A673 (cell line): ENCODE results near the gene RPL15. TPM values are rescaled to one million over a fixed set of nuclear protein-coding genes. Genes with fewer than 3 reads are reported as not detected.

ENCODE experiments used
- BruUV-seq: library from RNA; stranded (reverse); fragments of 400-500 nt; replicated peaks from 2 replicates; lab custom pipeline; 2021; lab: Mats Ljungman, UMichigan
- CTCF ChIA-PET: fragments of 300-600 bp; sonication (Branson Sonifier 250); formaldehyde crosslinking; loops from one replicate; lab custom pipeline; 2022; ENCODE audit warnings: antibody characterized with exemption; lab: Charles Lee
- POLR2A ChIA-PET: fragments of 300-600 bp; sonication (Branson Sonifier 250); formaldehyde crosslinking; loops from one replicate; lab custom pipeline; 2022; ENCODE audit warnings: antibody characterized with exemption; ENCODE audit not compliant: low non-redundant PET; lab: Charles Lee
- DNase-seq: peaks from one replicate; pipeline ENCODE4 v3.0.0-alpha.2; 2015; ENCODE audit warnings: low spot score
- H3K27ac ChIP-seq: fragments of 200-600 bp; sonication (generic); 2 replicates; pipeline ENCODE4 v1.5.1; 2016; ENCODE audit warnings: mixed run types, low read depth, mild to moderate bottlenecking, mixed read lengths, antibody characterized with exemption, low read length; ENCODE audit not compliant: poor library complexity, severe bottlenecking
- H3K27me3 ChIP-seq: fragments of 200-600 bp; sonication (generic); replicated peaks from 2 replicates; pipeline ENCODE4 v1.6.1; 2017; ENCODE audit warnings: mixed run types, low read depth, mild to moderate bottlenecking, mixed read lengths, antibody characterized with exemption, low read length; ENCODE audit not compliant: insufficient read depth, poor library complexity
- H3K36me3 ChIP-seq: fragments of 200-600 bp; sonication (generic); 2 replicates; pipeline ENCODE4 v1.6.1; 2016; ENCODE audit warnings: mixed run types, mild to moderate bottlenecking, mixed read lengths, antibody characterized with exemption, low read length; ENCODE audit not compliant: insufficient read depth, poor library complexity, severe bottlenecking
- H3K4me1 ChIP-seq: fragments of 200-600 bp; sonication (generic); 2 replicates; pipeline ENCODE4 v1.6.1; 2017; ENCODE audit warnings: mixed run types, mild to moderate bottlenecking, mixed read lengths, antibody characterized with exemption, low read length; ENCODE audit not compliant: insufficient read depth, poor library complexity, severe bottlenecking
- H3K4me3 ChIP-seq: fragments of 200-600 bp; sonication (generic); 2 replicates; pipeline ENCODE4 v1.5.1; 2016; ENCODE audit warnings: low read depth, mixed run types, mild to moderate bottlenecking, mixed read lengths, low read length; ENCODE audit not compliant: poor library complexity, severe bottlenecking
- H3K9me3 ChIP-seq: fragments of 200-600 bp; sonication (generic); 2 replicates; pipeline ENCODE4 v1.6.1; 2016; ENCODE audit warnings: mixed run types, low read depth, mild to moderate bottlenecking, mixed read lengths, antibody characterized with exemption, low read length; ENCODE audit not compliant: poor library complexity, severe bottlenecking
- EZH2 ChIP-seq: fragments of 200-600 bp; sonication (generic); IDR thresholded peaks from 2 replicates; pipeline ENCODE4 v1.6.1; 2017; ENCODE audit warnings: borderline replicate concordance, low read depth, mild to moderate bottlenecking, mixed read lengths, antibody characterized with exemption, low read length; ENCODE audit not compliant: poor library complexity, severe bottlenecking
- intact Hi-C: fragments of 100-400 bp; cut with micrococcal nuclease; formaldehyde crosslinking; loops from one replicate; pipeline ENCODE4 v1.10.0; 2022; ENCODE audit not compliant: unreplicated experiment
- total RNA-seq: library from RNA; stranded (reverse); gene quantifications from 2 replicates; pipeline ENCODE4 v1.2.3, GENCODE V29; 2021
- TF ChIP-seq, protein P1 (sequence below): fragments of 300-800, 200-600 bp; sonication (generic); conservative IDR thresholded peaks from 2 replicates; pipeline ENCODE4 v1.5.1; 2017; ENCODE audit warnings: low read depth, mild to moderate bottlenecking, antibody characterized with exemption, low read length, moderate library complexity, mixed read lengths

Gene RPL15
- total RNA-seq, 1 experiment from 2014 or later: 1,939 TPM

DNA sequence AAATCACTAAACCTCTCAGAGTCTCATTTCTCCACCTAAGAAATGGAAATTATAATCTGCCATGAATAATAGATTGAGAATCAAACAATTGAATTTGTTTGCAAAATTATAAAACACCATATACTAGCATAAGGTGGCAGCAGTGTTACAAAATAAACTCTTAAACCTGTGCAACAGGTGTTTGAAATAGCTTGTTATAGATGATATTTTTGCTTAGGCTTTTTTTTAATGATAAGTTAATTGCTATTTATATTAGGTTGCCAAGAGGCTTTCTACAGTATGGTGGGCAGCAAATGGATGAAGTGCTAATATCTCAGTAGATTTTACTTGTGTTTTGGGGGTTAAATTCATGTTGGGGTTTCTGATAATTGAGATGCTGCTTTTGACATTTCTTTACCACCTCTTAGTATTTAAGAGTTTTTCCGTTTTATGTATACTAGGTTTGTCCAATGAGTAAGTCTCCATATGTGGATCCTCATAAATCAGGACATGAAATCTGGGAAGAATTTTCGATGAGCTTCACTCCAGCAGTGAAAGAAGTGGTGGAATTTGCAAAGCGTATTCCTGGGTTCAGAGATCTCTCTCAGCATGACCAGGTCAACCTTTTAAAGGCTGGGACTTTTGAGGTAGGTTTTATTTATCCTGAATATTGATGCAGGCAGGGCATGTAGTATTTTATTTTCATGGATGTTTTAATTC, 47.8 kb downstream of the RPL15 start:
- H3K27me3 ChIP-seq: no peaks in the 10 kb centered on the region
- H3K27ac ChIP-seq: no peak overlapping the region
- TF ChIP-seq, protein P1, sequence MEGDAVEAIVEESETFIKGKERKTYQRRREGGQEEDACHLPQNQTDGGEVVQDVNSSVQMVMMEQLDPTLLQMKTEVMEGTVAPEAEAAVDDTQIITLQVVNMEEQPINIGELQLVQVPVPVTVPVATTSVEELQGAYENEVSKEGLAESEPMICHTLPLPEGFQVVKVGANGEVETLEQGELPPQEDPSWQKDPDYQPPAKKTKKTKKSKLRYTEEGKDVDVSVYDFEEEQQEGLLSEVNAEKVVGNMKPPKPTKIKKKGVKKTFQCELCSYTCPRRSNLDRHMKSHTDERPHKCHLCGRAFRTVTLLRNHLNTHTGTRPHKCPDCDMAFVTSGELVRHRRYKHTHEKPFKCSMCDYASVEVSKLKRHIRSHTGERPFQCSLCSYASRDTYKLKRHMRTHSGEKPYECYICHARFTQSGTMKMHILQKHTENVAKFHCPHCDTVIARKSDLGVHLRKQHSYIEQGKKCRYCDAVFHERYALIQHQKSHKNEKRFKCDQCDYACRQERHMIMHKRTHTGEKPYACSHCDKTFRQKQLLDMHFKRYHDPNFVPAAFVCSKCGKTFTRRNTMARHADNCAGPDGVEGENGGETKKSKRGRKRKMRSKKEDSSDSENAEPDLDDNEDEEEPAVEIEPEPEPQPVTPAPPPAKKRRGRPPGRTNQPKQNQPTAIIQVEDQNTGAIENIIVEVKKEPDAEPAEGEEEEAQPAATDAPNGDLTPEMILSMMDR: no peak
- no peak for TF ChIP-seq EZH2
- DNase-seq: no peak
- ChIA-PET POLR2A (interaction anchor here (0.6 kb wide), 1 partner anchor 19 kb away, joined by 9 read pairs; no protein-coding TSS in a partner anchor), CTCF (interaction anchor here (0.7 kb wide), 1 partner anchor 14 kb away, joined by 10 read pairs; no protein-coding TSS in a partner anchor)
- H3K36me3 ChIP-seq: no peaks in the 10 kb centered on the region
- H3K4me1 ChIP-seq: no peaks in the 10 kb centered on the region
- no TSS peak for BruUV-seq
- no peaks in the 10 kb centered on the region for H3K9me3 ChIP-seq
- intact Hi-C loops: no loop called here
- no peak overlapping the region for H3K4me3 ChIP-seq

DNA sequence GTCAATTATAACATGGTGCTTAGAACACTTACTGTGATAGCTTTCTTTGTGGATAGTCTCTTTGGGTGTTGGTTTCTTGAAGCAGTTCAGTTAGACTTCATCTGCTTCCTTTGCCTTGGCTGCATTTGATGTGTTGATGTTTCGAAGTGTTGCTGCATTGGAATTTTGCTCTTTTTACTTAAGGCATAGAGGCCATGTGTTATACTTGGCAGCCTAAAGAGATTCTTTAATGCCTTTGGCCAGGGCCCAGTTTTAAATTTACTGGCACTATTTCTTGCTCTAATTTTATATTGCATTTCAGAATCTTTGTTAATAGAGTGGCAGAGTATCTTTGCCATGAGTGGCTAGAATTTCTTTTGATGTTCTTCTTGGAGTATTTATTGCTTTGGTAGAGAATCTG, 49.4 kb downstream of the RPL15 start:
- DNase-seq: no peak
- H3K4me1 ChIP-seq: no peaks in the 10 kb centered on the region

DNA sequence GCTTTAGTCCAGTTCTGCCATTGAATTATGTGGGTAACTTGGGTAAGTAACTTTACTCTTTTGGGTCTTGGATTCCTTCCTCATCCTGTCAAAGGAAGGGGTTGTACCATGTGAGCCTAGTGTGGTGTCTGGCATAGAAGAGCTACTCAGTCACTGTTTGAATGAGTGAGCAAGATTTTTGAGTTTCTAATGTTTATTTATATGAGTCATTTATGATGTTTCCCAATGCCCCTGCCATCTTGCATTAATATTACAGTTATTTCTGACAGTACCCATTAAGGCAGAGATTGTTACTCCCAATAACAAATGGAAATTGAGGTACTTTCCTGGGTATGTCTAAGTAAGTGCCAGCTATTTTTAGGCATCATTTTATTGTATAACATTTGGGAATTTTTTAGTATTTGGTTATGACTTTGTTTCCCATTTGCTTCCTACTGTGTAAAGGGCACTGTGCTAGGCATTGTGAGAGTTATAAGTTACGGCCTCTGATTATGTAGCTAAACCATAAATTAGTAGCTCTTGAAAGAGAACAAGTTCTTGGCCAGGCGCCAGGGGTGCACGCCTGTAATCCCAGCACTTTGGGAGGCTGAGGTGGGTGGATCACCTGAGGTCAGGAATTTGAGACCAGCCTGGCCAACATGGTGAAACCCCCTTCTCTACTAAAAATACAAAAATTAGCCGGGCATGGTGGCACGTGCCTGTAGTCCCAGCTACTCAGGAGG, 51.7 kb downstream of the RPL15 start:
- no peaks in the 10 kb centered on the region for H3K9me3 ChIP-seq
- no peak overlapping the region for H3K27ac ChIP-seq
- BruUV-seq: no TSS peak
- TF ChIP-seq, protein P1: no peak
- no peak for TF ChIP-seq EZH2
- ChIA-PET POLR2A (interaction anchor here (0.5 kb wide), 1 partner anchor 10 kb away, joined by 7 read pairs; no protein-coding TSS in a partner anchor), CTCF (no interaction called here)
- no peak for DNase-seq
- intact Hi-C loops: no loop called here
- no peak overlapping the region for H3K4me3 ChIP-seq
- H3K4me1 ChIP-seq: no peaks in the 10 kb centered on the region
- no peaks in the 10 kb centered on the region for H3K36me3 ChIP-seq
- H3K27me3 ChIP-seq: no peaks in the 10 kb centered on the region

More for the DNA sequence above, 49.4 kb downstream of the RPL15 start:
- Histone ChIP-seq H3K9me3 (no peaks in the 10 kb centered on the region), H3K27ac (no peak overlapping the region), H3K27me3 (no peaks in the 10 kb centered on the region), H3K36me3 (no peaks in the 10 kb centered on the region), H3K4me3 (no peak overlapping the region)
- ChIA-PET POLR2A (no interaction called here), CTCF (no interaction called here)
- intact Hi-C loops: no loop called here
- TF ChIP-seq, protein P1: no peak
- TF ChIP-seq EZH2: no peak
- no TSS peak for BruUV-seq
